Testis (tissue), 3 donors: ENCODE data around the gene MYO15B. TPM values are rescaled to one million over a fixed set of nuclear protein-coding genes. Genes with fewer than 3 reads are reported as not detected.
"Not testable (repeated sequence)": the region's sequence is repeated elsewhere in the genome, so short reads cannot be mapped to it uniquely, and the experiment has no call there.

Experiments
- DNase-seq: peaks from one replicate; pipeline ENCODE4 v3.0.0-alpha.2; 2019
- H3K27ac ChIP-seq, 2 donors: fragments of 200-600 bp; sonication (generic); one replicate each; pipeline ENCODE4 v1.5.1; 2019
- H3K27me3 ChIP-seq: fragments of 200-600 bp; sonication (generic); one replicate; pipeline ENCODE4 v1.5.1; 2019
- H3K36me3 ChIP-seq: fragments of 200-600 bp; sonication (generic); one replicate; pipeline ENCODE4 v1.5.1; 2017; ENCODE audit warnings: low read depth; ENCODE audit errors: missing control alignments
- H3K4me1 ChIP-seq: fragments of 200-600 bp; sonication (generic); one replicate; pipeline ENCODE4 v1.5.1; 2019
- H3K4me3 ChIP-seq, 2 donors: fragments of 200-600 bp; sonication (generic); one replicate each; pipeline ENCODE4 v1.5.1; 2017 to 2019
- H3K9me3 ChIP-seq: fragments of 200-600 bp; sonication (generic); one replicate; pipeline ENCODE4 v1.5.1; 2017
- POLR2A ChIP-seq: fragments of 450-650 bp; IDR thresholded peaks from one replicate; pipeline ENCODE4 v1.6.1; 2017; ENCODE audit warnings: antibody characterized with exemption, mild to moderate bottlenecking, moderate library complexity
- WGBS, 2 donors: methylation state at CpG; one replicate each; pipeline ENCODE4 v1.1.5; 2018; 5-methylcytosine and 5-hydroxymethylcytosine counted together
- intact Hi-C: fragments of 100-400 bp; cut with DNase I; formaldehyde crosslinking; loops from one replicate; pipeline ENCODE4 v1.15.1; 2023; ENCODE audit warnings: low total_unique reads
- polyA plus RNA-seq: library from polyadenylated mRNA; stranded (reverse); fragments of 350-450 nt; fragmentation: Illumina TruSeq; extraction: RNeasy Lipid Tissue Mini Kit (QIAGEN cat#74804); gene quantifications from one replicate; pipeline ENCODE4 v1.2.3, GENCODE V29; 2014; ENCODE audit warnings: low read depth, low replicate concordance; ENCODE audit not compliant: insufficient read depth
- total RNA-seq, 2 donors: library from RNA; depleted of rRNA; stranded (reverse); fragments of >200 nt; gene quantifications; one replicate each; pipeline ENCODE4 v1.2.3, GENCODE V29; 2016
- TF ChIP-seq, protein P1 (sequence below), 3 experiments: fragments of 450-650 bp in 2 of 3; fragments of 200-600 bp in 1 of 3; sonication (generic) in 1 of 3; IDR thresholded peaks; one replicate each; pipeline ENCODE4 v1.5.1; 2016 to 2019; ENCODE audit warnings: antibody characterized with exemption in 3 of 3, mild to moderate bottlenecking in 2 of 3, moderate library complexity in 1 of 3

Gene MYO15B
- total and polyA plus RNA-seq, 3 donors from 2014 or later = 70.4 to 142 (median 139) TPM

DNA sequence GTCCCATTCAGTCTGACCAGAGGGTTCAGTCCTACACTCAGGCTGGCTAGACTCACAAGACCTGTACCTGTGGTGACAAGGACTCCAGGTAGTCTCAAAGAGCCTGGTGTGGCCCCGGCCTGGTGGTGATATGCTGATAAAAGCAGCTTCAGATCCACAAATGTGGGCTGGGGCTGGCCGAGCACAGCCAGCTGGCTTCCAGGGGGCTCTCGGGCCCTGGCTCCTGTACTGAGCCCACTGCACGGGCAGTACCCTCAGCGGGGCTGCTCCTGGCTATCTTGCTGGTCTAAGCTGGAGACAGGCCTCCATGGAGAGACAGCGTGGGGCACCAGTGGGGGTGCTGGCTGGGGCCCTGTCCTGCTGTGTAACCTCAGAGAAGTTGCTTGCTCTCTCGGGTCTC, 50.0 kb downstream of the MYO15B start:
- no peak overlapping the region for H3K27ac ChIP-seq
- WGBS, 2 donors = 80 to 92% methylated on average over 1 to 6 of the region's 7 CpGs
- H3K36me3 ChIP-seq = no peaks in the 10 kb centered on the region
- no peaks in the 10 kb centered on the region for H3K9me3 ChIP-seq
- H3K27me3 ChIP-seq = no peaks in the 10 kb centered on the region
- no peak overlapping the region for H3K4me3 ChIP-seq
- intact Hi-C loops = no loop called here
- TF ChIP-seq, protein P1, sequence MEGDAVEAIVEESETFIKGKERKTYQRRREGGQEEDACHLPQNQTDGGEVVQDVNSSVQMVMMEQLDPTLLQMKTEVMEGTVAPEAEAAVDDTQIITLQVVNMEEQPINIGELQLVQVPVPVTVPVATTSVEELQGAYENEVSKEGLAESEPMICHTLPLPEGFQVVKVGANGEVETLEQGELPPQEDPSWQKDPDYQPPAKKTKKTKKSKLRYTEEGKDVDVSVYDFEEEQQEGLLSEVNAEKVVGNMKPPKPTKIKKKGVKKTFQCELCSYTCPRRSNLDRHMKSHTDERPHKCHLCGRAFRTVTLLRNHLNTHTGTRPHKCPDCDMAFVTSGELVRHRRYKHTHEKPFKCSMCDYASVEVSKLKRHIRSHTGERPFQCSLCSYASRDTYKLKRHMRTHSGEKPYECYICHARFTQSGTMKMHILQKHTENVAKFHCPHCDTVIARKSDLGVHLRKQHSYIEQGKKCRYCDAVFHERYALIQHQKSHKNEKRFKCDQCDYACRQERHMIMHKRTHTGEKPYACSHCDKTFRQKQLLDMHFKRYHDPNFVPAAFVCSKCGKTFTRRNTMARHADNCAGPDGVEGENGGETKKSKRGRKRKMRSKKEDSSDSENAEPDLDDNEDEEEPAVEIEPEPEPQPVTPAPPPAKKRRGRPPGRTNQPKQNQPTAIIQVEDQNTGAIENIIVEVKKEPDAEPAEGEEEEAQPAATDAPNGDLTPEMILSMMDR (IDR thresholded peaks at IDR 0.05) = no peak
- TF ChIP-seq POLR2A = no peak
- no peak for DNase-seq
- peaks cover 40% of the 10 kb centered on the region for H3K4me1 ChIP-seq

DNA sequence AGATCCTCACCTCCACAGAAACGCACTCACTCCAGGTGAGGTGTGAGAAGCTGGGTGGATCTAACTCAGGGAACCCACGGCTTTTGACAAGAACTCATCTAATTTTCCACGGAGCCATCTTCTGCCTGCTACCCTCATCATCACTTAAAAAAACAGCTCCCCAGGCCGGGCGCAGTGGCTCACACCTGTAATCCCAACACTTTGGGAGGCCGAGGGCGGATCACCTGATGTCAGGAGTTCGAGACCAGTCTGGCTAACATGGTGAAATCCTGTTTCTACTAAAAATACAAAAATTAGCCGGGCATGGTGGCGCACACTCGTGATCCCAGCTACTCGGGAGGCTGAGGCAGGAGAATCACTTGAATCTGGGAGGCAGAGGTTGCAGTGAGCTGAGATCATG, 50.4 kb downstream of the MYO15B start:
- DNase-seq, H3K4me3 ChIP-seq, H3K36me3 ChIP-seq, H3K9me3 ChIP-seq, H3K27ac ChIP-seq, intact Hi-C loops, H3K27me3 ChIP-seq: not testable (repeated sequence)
- peaks cover 35% of the 10 kb centered on the region for H3K4me1 ChIP-seq
- WGBS, 2 donors = 96 to 97% methylated on average over 12 of the region's 12 CpGs

DNA sequence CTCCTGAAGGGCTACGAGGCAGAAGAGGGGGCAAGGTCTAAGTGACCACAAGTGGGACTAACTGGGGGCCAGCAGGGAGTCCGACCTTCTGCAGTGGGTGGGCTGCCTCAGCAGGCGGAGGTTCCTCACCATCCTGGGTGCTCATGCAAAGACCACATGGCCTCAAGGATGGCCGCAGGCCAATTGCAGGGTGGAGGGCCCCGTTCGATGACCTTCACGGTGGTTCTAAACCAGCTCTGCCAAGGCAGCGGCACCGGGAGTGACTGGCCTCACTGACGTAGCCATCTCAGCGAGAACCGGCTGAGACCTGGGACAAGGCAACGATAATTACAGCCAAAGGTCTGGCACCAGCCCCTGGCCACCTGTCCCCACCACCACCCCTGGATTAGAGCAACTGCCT, 51.3 kb downstream of the MYO15B start:
- no peak for DNase-seq
- H3K9me3 ChIP-seq = no peaks in the 10 kb centered on the region
- H3K27ac ChIP-seq = no peak overlapping the region
- no peak overlapping the region for H3K4me3 ChIP-seq
- peaks cover 26% of the 10 kb centered on the region for H3K4me1 ChIP-seq
- no peaks in the 10 kb centered on the region for H3K27me3 ChIP-seq
- WGBS, 2 donors = 89 to 93% methylated on average over 1 to 13 of the region's 13 CpGs
- intact Hi-C loops = no loop called here
- H3K36me3 ChIP-seq = no peaks in the 10 kb centered on the region
- TF ChIP-seq, protein P1 (IDR thresholded peaks at IDR 0.05) = no peak
- TF ChIP-seq POLR2A = no peak

DNA sequence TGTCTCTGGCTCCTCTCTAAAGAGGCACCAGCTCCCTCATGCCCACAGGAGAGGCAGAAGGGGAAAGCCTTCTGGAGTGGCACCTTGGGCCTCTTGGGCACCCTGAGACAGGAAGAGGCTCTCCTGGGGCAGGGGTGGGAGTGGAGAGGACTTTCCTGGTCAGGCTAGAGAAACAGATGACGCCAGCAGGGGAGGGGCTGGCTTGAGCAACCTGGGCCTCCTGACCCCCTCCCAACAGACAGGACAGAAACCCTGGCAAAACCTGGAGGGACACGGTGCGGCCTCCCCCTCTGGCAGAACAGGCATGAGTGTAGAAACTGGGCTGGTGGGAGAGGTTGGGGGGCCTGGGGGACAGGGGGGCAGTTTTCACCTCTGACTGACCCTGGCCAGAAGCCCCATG, 51.7 kb downstream of the MYO15B start:
- intact Hi-C loops = no loop called here
- TF ChIP-seq POLR2A = no peak
- TF ChIP-seq, protein P1 (IDR thresholded peaks at IDR 0.05) = no peak
- no peak for DNase-seq
- H3K27me3 ChIP-seq = no peaks in the 10 kb centered on the region
- H3K9me3 ChIP-seq = no peaks in the 10 kb centered on the region
- no peak overlapping the region for H3K27ac ChIP-seq
- WGBS, 2 donors = 90 to 96% methylated on average over 2 to 3 of the region's 3 CpGs
- H3K36me3 ChIP-seq = no peaks in the 10 kb centered on the region
- no peak overlapping the region for H3K4me3 ChIP-seq
- H3K4me1 ChIP-seq = peaks cover 22% of the 10 kb centered on the region

DNA sequence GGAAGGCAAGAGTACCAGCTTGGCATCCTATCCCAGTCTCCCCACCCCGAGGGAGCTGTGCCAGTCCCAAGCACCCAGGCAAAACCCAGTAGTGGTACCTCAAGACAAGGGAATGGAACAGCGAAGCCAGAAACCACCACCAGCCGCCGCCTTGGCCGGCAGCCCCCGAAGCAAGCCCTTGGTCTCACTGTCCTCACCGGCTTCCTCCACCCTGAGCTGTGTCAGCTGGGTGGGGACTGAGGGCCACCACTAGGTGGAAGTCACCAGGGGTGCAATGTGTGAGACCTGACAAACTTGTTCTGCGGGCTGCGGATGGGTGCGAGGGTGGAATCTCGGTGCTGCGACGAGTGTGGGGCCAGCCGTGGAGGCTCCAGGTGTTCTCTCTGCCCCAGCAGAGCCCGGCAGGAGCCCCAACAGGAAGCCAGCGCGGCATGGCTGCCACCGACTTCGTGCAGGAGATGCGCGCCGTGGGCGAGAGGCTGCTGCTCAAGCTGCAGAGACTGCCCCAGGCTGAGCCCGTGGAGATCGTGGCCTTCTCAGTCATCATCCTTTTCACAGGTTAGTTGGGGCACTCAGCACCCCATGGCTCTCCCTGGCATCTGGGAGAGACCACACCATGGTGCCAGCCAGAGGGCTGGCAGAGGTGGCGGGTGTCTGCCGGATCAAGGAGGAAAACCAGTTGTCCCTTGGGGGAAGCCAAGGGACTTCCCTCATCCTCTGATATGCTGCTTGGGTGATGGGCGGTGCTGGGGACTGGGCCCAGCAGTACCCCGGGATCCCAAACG, 52.4 kb downstream of the MYO15B start:
- WGBS, 2 donors = 89 to 93% methylated on average over 9 to 30 of the region's 30 CpGs
- H3K4me1 ChIP-seq = peaks cover 18% of the 10 kb centered on the region
- intact Hi-C loops = no loop called here
- no peak for TF ChIP-seq POLR2A
- TF ChIP-seq, protein P1 (IDR thresholded peaks at IDR 0.05) = no peak
- no peak overlapping the region for H3K4me3 ChIP-seq
- DNase-seq = no peak
- H3K9me3 ChIP-seq = no peaks in the 10 kb centered on the region
- no peaks in the 10 kb centered on the region for H3K36me3 ChIP-seq
- no peak overlapping the region for H3K27ac ChIP-seq
- no peaks in the 10 kb centered on the region for H3K27me3 ChIP-seq
